WTC11 (cell line): ENCODE data around the gene ZFHX3. TPM values are rescaled to one million over a fixed set of nuclear protein-coding genes. Genes with fewer than 3 reads are reported as not detected.

Experiments
- ATAC-seq: fragments of 200-7000 bp; cut with Tn5 transposase; 2 replicates; pipeline ENCODE4 v1.10.0; 2021; ENCODE audit warnings: mild to moderate bottlenecking, moderate library complexity
- CTCF ChIA-PET: fragments of 300-600 bp; sonication (Branson Sonifier 250); formaldehyde crosslinking; loops from one replicate; lab custom pipeline; 2021; ENCODE audit warnings: antibody characterized with exemption; lab: Charles Lee
- POLR2A ChIA-PET: fragments of 350-600 bp; sonication (Branson Sonifier 250); formaldehyde crosslinking; loops from one replicate; lab custom pipeline; 2021; ENCODE audit warnings: antibody characterized with exemption; lab: Charles Lee
- DNase-seq: peaks from one replicate; pipeline ENCODE4 v3.0.0; 2021; ENCODE audit warnings: low spot score
- H3K27ac Mint-ChIP-seq: 2 replicates; pipeline ENCODE4 v1.8.0; 2021; ENCODE audit warnings: mixed read lengths
- H3K27me3 Mint-ChIP-seq: 2 replicates; pipeline ENCODE4 v1.8.0; 2021; ENCODE audit warnings: low read depth, mild to moderate bottlenecking, moderate library complexity, mixed read lengths
- H3K36me3 Mint-ChIP-seq: 2 replicates; pipeline ENCODE4 v1.8.0; 2021; ENCODE audit warnings: mixed read lengths
- H3K4me1 Mint-ChIP-seq: 2 replicates; pipeline ENCODE4 v1.8.0; 2022; ENCODE audit warnings: mixed read lengths
- H3K4me3 Mint-ChIP-seq: 2 replicates; pipeline ENCODE4 v1.8.0; 2021; ENCODE audit warnings: mild to moderate bottlenecking, moderate library complexity, mixed read lengths
- H3K9me3 Mint-ChIP-seq: 2 replicates; pipeline ENCODE4 v1.8.0; 2021; ENCODE audit warnings: mixed read lengths
- ETV6 ChIP-seq: sonication (generic); formaldehyde crosslinking; IDR thresholded peaks from 2 replicates; pipeline ENCODE4 v1.8.1; 2022; ENCODE audit warnings: mild to moderate bottlenecking, missing genetic modification reagents
- KAT7 ChIP-seq: sonication (generic); formaldehyde crosslinking; IDR thresholded peaks from 2 replicates; pipeline ENCODE4 v1.8.1; 2023; ENCODE audit warnings: missing genetic modification reagents, mild to moderate bottlenecking, borderline replicate concordance
- PRRX2 ChIP-seq: fragments of 250-450 bp; sonication (Bioruptor Pico); IDR thresholded peaks from 2 replicates; pipeline ENCODE4 v1.8.0; 2021; ENCODE audit warnings: mild to moderate bottlenecking
- SMAD4 ChIP-seq: sonication (generic); formaldehyde crosslinking; IDR thresholded peaks from 2 replicates; pipeline ENCODE4 v1.8.0; 2022; ENCODE audit warnings: mild to moderate bottlenecking, missing genetic modification reagents
- TP53 ChIP-seq: sonication (generic); formaldehyde crosslinking; IDR thresholded peaks from 2 replicates; pipeline ENCODE4 v1.8.1; 2023; ENCODE audit warnings: mild to moderate bottlenecking, missing genetic modification reagents
- ZNF263 ChIP-seq: sonication (generic); formaldehyde crosslinking; IDR thresholded peaks from 2 replicates; pipeline ENCODE4 v1.8.1; 2022; ENCODE audit warnings: low read depth, mild to moderate bottlenecking, moderate library complexity, missing genetic modification reagents
- ZNF423 ChIP-seq: fragments of 250-450 bp; sonication (Bioruptor Pico); IDR thresholded peaks from 2 replicates; pipeline ENCODE4 v2.1.2; 2022; ENCODE audit warnings: mild to moderate bottlenecking, moderate library complexity
- ZNF671 ChIP-seq: fragments of 250-450 bp; sonication (Bioruptor Pico); IDR thresholded peaks from 2 replicates; pipeline ENCODE4 v1.8.0; 2021; ENCODE audit warnings: mild to moderate bottlenecking
- total RNA-seq: library from RNA; stranded (reverse); gene quantifications from 3 replicates; pipeline ENCODE4 v1.2.3, GENCODE V29; 2021
- TF ChIP-seq, protein P1 (sequence below): sonication (generic); formaldehyde crosslinking; IDR thresholded peaks from 2 replicates; pipeline ENCODE4 v1.8.0; 2022; ENCODE audit warnings: mild to moderate bottlenecking, missing genetic modification reagents
- TF ChIP-seq, protein P2 (sequence below): fragments of 250-450 bp; sonication (Bioruptor Pico); IDR thresholded peaks from 2 replicates; pipeline ENCODE4 v1.8.0; 2021; ENCODE audit warnings: mild to moderate bottlenecking
- TF ChIP-seq, protein P3 (sequence below): sonication (generic); formaldehyde crosslinking; conservative IDR thresholded peaks from 2 replicates; pipeline ENCODE4 v1.8.1; 2023; ENCODE audit warnings: mild to moderate bottlenecking, low read depth, missing genetic modification reagents, moderate library complexity
- TF ChIP-seq, protein P4 (sequence below): sonication (generic); formaldehyde crosslinking; IDR thresholded peaks from 2 replicates; pipeline ENCODE4 v1.8.0; 2022; ENCODE audit warnings: mild to moderate bottlenecking, missing genetic modification reagents
- TF ChIP-seq, protein P5 (sequence below): sonication (generic); formaldehyde crosslinking; IDR thresholded peaks from 2 replicates; pipeline ENCODE4 v1.8.1; 2023; ENCODE audit warnings: mild to moderate bottlenecking, missing genetic modification reagents, borderline replicate concordance

ZFHX3 gene
- total RNA-seq, 1 experiment from 2014 or later: 5.7 TPM

DNA sequence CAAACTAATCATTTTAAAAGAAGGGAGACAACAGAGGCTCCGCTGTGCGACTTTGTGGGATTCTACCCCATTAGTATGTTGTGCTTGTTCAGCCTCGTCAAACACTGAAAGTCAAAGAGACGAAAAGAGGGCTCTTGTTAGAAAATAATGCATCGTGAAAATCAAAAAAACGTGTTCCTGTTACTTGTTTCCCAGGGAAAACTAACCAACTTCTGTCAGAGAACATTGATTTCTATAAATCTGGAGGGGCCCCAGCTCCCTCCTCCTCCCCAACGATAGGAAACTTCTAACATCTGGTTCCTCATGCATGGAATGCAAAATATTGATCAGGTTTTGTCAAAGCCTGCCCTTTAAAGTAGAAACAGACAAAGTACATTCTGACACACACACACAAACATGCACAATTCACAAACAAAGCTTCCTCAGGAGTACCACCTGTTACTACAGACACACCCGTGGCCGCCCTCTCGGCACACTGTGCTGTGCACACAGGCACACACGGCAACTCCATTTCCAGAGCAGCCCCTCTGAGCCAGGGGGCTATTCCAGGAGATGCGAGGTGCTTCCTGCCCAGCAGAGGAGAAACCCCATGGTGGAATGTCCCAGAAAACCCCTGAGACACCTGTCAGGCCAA lies 151.3 kb downstream of the ZFHX3 start (continued):
- TF ChIP-seq, protein P1, sequence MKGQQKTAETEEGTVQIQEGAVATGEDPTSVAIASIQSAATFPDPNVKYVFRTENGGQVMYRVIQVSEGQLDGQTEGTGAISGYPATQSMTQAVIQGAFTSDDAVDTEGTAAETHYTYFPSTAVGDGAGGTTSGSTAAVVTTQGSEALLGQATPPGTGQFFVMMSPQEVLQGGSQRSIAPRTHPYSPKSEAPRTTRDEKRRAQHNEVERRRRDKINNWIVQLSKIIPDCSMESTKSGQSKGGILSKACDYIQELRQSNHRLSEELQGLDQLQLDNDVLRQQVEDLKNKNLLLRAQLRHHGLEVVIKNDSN: no peak
- TF ChIP-seq, protein P2, sequence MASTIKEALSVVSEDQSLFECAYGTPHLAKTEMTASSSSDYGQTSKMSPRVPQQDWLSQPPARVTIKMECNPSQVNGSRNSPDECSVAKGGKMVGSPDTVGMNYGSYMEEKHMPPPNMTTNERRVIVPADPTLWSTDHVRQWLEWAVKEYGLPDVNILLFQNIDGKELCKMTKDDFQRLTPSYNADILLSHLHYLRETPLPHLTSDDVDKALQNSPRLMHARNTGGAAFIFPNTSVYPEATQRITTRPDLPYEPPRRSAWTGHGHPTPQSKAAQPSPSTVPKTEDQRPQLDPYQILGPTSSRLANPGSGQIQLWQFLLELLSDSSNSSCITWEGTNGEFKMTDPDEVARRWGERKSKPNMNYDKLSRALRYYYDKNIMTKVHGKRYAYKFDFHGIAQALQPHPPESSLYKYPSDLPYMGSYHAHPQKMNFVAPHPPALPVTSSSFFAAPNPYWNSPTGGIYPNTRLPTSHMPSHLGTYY (CRISPR knock-in tag): no peak
- TF ChIP-seq, protein P3, sequence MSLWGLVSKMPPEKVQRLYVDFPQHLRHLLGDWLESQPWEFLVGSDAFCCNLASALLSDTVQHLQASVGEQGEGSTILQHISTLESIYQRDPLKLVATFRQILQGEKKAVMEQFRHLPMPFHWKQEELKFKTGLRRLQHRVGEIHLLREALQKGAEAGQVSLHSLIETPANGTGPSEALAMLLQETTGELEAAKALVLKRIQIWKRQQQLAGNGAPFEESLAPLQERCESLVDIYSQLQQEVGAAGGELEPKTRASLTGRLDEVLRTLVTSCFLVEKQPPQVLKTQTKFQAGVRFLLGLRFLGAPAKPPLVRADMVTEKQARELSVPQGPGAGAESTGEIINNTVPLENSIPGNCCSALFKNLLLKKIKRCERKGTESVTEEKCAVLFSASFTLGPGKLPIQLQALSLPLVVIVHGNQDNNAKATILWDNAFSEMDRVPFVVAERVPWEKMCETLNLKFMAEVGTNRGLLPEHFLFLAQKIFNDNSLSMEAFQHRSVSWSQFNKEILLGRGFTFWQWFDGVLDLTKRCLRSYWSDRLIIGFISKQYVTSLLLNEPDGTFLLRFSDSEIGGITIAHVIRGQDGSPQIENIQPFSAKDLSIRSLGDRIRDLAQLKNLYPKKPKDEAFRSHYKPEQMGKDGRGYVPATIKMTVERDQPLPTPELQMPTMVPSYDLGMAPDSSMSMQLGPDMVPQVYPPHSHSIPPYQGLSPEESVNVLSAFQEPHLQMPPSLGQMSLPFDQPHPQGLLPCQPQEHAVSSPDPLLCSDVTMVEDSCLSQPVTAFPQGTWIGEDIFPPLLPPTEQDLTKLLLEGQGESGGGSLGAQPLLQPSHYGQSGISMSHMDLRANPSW (CRISPR knock-in tag): no peak
- TF ChIP-seq ETV6: no peak
- TF ChIP-seq TP53 (CRISPR knock-in tag): no peak
- TF ChIP-seq ZNF423 (CRISPR knock-in tag): no peak
- TF ChIP-seq, protein P4, sequence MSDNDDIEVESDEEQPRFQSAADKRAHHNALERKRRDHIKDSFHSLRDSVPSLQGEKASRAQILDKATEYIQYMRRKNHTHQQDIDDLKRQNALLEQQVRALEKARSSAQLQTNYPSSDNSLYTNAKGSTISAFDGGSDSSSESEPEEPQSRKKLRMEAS (CRISPR knock-in tag): no peak

DNA sequence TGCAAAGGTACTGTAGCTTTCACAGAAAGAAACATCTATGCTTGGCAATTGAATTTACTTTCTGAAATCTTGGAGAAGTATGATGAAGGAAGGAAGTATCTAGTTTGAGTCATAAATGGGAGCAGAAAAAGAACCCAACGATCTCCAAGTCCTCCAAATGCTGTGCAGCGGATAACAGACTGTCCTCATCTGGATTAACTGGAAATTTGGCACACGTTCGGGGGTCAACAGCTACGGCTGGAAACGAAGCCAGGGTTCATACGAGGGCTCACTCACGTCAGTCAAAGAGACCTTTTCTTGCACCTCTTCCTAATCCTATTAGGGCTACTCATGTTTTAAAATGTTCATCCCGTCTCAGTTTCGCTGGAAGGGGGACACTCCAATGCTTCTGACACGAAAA lies 152.0 kb downstream of the ZFHX3 start:
- Mint-ChIP-seq H3K27me3 (no peaks in the 10 kb centered on the region), H3K4me3 (no peak overlapping the region), H3K27ac (no peak overlapping the region), H3K9me3 (no peaks in the 10 kb centered on the region), H3K4me1 (0 out of 2 replicates have a peak, but pooled peaks cover 3% of the 10 kb centered on the region), H3K36me3 (no peaks in the 10 kb centered on the region)
- ChIA-PET CTCF (no interaction called here), POLR2A (no interaction called here)
- no peak for DNase-seq
- no peak for ATAC-seq
- TF ChIP-seq, protein P5, sequence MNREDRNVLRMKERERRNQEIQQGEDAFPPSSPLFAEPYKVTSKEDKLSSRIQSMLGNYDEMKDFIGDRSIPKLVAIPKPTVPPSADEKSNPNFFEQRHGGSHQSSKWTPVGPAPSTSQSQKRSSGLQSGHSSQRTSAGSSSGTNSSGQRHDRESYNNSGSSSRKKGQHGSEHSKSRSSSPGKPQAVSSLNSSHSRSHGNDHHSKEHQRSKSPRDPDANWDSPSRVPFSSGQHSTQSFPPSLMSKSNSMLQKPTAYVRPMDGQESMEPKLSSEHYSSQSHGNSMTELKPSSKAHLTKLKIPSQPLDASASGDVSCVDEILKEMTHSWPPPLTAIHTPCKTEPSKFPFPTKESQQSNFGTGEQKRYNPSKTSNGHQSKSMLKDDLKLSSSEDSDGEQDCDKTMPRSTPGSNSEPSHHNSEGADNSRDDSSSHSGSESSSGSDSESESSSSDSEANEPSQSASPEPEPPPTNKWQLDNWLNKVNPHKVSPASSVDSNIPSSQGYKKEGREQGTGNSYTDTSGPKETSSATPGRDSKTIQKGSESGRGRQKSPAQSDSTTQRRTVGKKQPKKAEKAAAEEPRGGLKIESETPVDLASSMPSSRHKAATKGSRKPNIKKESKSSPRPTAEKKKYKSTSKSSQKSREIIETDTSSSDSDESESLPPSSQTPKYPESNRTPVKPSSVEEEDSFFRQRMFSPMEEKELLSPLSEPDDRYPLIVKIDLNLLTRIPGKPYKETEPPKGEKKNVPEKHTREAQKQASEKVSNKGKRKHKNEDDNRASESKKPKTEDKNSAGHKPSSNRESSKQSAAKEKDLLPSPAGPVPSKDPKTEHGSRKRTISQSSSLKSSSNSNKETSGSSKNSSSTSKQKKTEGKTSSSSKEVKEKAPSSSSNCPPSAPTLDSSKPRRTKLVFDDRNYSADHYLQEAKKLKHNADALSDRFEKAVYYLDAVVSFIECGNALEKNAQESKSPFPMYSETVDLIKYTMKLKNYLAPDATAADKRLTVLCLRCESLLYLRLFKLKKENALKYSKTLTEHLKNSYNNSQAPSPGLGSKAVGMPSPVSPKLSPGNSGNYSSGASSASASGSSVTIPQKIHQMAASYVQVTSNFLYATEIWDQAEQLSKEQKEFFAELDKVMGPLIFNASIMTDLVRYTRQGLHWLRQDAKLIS (CRISPR knock-in tag): no peak
- TF ChIP-seq PRRX2: no peak
- no peak for TF ChIP-seq ZNF671 (CRISPR knock-in tag)
- TF ChIP-seq SMAD4 (CRISPR knock-in tag): no peak

DNA sequence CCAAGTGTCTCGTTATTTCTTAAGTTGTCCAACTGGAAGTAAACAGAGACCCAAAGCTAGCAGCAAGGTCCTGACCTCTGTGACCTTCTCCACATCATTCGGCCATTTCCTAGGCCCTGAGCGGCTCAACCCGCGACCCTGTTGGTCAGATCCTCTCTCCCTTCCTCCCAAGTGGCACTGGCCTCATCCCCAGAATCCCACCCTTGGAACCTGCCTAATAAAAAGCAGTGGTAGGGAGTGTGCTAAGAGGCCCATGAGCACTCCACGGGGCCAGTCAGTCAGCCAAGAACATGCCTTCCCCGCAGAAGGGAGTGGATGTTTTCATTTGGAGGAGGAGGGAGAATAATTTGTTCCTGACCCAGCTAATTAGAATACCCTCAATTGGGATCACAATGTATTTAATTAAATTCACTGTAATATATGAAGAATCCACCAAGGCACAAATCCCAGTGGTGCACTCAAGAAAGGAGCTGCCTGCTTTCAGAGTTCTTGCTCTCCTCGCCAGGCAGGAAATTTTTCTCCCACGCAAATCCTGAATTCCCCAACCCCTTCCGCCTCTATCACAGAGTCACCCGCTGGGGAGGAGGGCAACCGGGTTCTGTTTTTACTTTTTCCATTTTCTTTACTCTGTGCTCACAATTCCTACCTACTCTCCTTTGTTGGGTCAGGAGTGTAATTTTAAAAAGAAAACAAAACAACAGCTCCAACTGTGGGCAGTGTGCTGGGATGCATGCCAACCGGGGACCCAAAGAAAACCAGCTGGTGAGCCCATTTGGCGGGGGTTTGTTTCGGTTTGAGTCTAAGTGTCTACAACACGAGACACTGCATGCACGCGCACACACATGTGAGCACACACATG lies 153.4 kb downstream of the ZFHX3 start:
- ChIA-PET CTCF (interaction anchor here (0.9 to 1.3 kb wide), 3 partner anchors 38 to 67 kb away, joined by 3 to 6 read pairs (median 4); no protein-coding TSS in a partner anchor), POLR2A (no interaction called here)
- Mint-ChIP-seq H3K36me3 (no peaks in the 10 kb centered on the region), H3K27me3 (no peaks in the 10 kb centered on the region), H3K9me3 (peaks cover 6% of the 10 kb centered on the region; the same call in 1 of the 2 replicates), H3K4me3 (no peak overlapping the region), H3K27ac (no peak overlapping the region), H3K4me1 (0 out of 2 replicates have a peak, but pooled peaks cover 3% of the 10 kb centered on the region)
- no peak for ATAC-seq
- no peak for DNase-seq
- TF ChIP-seq ETV6 (no peak), KAT7 (no peak), ZNF263 (CRISPR knock-in tag) (no peak)
- TF ChIP-seq, protein P5 (CRISPR knock-in tag): no peak
